EL (cell line): Measurements from ENCODE around the gene GALNT1.

Source experiments
- DNase-seq: peaks from one replicate; pipeline ENCODE4 v3.0.0-alpha.2; 2016

Gene GALNT1

DNA sequence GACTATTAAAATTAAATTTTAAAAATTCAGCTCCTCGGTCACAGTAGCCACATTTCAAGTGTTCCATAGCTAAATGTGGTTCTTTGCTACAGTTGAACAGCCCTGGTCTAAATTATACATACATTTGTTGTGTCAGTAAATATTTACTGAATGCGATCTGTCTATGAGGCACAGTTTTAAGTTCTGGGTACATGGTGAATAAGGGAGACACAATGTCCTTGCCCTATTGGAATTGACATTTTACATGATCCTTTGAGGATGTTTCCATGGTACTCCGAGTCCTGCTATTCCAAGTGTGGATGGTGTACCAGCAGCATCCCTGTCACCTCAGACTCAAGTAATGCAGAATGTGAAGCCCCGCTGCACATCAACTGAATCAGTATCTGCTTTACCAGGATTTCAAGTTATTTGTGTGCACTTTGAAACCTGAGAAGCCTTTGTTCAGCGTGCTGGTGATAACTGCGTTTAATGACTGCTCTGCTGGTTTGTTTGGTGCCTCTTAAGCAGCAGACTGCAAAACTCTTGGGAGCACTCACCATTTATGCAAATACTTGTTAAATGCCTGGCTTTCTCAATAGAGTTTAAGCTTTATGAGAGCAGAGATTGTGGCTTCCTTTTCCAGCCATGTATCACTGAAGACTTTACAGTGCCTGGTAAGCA, 1.5 kb downstream of the GALNT1 start:
- DNase-seq = peak; percentile 8

DNA sequence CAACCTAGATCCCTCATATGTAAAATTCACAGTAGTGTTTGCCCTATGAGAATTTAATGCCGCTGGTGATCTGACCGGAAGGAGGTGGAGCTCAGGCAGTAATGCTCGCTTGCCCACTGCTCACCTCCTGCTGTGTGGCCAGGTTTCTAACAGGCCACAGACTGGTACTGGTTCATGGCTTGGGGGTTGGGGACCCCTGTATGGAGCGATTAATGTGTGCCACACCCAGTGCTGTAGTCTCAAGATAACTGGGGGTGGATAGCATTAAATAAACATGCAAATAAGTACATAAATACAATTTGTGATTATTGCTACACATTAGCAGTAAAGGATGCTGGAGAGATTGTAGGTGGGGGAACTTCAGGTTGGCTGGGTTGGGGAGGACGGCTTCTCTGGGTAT, 3.2 kb downstream of the GALNT1 start:
- no peak for DNase-seq

DNA sequence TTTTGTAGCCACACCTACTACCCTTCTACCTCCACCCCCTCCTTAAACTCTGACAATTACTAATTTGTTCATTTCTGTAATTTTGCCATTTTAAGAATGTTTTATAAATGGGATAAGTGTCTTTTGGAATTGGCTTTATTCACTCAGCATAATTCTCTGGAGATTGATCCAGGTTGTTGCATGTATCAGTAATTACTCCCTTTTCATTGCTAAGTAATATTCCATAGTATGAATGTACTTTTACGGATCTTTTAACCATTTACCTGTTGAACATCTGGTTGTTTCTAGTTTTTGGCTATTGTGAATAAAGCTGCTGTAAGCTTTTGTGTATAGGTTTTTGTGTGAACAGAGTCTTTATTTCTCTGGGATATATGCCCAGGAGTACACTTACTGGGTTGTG, 4.1 kb downstream of the GALNT1 start:
- no peak for DNase-seq

DNA sequence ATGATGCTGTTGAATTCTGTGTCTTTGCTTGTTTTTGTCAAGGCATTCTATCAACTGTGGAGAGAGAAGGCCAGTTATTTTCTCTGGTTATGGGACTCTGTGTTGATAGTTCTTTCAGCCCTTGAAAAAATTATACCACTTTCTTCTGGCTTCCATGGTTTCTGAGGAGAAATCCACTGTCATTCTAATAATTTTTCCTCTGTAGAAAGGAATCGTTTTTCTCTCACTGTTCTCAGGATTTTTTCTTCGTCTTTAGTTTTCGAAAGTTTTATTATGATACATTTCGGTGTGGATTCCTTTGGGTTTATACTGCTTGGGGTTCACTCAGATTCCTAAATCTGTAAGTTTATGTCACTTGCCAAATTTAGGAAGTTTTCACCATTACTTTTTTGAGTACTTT, 6.6 kb downstream of the GALNT1 start:
- DNase-seq = no peak

DNA sequence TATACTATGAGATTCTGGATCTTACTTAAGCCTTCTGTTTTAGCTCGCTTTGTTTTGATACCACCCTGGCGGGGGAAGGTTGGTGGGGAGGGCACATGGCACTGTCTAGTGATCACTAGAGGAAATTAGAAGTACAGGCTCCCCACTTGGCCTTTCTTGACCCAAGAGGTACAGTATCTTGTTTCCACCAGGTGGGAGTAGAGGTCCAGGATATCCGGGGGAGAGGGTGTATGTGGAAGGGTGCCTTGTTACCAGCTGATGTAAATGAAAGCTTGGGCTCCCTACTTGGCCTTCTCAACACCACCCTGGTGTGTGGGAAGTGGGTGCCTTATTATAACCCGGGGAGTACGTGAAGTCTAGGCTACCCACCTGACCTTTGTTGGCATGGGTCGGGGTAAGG, 7.5 kb downstream of the GALNT1 start:
- no peak for DNase-seq

DNA sequence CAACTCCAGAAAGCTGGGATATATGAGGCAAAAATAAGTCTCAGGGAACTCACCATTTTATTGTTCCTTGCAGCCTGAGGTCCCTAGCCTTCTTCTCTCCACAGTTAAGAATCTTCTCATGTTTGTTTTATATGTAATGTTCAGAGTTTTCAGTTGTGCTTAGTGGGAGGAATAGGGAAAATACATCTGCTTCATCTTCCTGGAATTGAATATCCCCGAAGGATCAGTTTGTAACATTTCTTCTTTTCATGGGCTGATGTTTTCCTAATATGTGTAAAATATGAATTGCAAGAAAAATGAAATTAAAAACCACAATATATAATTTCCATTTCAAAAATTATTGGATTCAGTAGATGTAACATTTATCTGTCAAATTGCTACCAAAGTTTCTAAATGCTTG, 8.0 kb downstream of the GALNT1 start:
- DNase-seq = no peak

DNA sequence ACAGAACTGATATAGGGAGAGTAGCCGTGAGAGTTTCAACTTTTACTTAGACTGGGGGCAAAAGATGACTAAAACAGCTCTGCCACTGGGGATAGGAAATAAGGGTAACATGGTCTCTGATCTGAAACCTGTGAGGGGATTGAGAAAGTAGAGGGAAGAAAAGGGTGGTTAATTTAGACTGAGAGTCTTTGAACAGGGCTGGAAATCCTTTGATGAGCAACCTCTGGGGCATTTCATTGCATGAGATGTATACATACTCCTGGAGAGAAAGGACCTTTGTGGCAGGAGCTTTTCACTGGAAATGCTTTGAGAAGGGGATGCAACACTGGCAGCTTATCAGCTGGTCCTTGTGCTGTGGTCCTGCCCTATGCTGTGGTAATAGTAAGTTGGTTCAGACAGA, 9.4 kb downstream of the GALNT1 start:
- no peak for DNase-seq

DNA sequence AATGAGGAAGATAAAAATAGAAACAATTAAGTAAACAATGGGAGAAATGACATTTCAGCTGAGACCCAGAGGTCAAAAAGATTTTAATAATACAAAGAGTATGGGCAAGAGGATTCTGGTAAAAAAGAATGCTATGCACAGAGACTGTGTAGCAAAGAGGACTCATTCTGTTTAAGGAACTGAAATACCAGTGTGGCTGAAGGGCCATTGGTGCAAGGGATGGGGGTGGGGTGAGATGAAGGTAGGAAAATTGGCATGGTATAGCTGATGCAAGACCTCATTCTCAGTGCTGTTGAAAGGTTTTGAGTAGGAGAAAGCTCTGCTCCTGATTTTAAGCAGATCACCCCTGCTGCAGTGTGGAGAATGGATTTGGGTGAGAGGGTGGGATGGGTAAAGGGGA, 10.8 kb downstream of the GALNT1 start:
- no peak for DNase-seq

DNA sequence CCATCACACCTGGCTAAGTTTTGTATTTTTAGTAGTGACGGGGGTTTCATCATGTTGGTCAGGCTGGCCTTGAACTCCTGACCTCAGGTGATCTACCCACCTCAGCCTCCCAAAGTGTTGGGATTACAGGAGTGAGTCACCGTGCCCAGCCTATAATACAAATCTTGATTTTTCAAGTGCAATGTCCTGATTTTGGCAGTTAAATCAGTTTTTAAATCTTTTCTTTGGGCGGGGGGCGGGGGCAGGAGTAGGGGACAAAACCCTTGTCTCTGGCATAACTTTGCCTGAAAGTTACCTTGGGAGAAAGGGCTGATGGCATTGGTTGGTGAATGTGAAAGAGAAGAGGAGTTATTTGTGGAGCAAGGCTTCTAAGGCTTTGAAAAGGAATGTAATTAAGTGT, 12.3 kb downstream of the GALNT1 start:
- no peak for DNase-seq

DNA sequence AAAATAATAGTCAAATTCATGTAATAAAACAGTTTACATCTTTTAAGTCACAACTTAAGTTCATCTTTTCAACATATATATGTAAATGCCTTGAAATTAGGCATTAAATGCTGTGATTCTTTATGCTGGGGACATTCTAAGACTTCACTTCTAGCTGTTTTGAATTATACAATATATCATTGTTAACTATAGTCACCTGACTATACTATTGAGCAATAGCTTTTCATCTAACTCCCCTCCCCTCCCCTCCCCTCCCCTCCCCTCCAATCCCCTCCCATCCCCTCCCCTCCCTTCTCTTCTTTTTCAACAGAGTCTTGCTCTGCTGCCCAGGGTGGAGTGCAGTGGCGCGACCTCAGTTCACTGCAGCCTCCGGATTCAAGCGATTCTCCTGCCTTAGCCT, 16.2 kb downstream of the GALNT1 start:
- no peak for DNase-seq

DNA sequence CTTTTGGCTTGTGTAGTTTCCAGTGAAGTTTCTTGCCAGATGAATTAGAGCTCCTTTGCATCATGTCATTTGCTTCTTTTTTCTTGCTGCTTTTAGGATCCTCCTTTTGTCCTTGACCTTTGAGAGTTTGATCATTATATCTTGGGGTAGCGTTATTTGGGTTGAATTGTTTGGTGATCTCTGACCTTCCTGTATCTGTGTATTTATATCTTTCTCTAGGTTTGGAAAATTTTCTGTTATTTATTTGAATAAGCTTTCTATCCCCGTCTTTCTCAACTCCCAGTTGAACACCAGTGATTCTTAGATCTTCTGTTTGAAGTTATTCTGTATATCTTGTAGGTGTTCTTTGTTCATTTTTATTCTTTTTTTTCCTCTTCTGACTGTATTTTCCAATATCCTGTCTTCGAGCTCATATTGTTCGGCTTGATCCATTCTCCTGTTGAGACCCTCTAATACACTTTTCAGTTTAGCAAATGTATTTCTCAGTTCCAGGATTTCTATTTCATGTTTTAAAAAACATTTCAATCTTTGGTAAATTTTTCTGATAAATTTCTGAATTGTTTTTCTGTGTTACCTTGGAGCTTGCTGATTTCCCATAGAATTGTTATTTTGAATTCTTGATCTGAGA, 20.8 kb downstream of the GALNT1 start:
- no peak for DNase-seq

DNA sequence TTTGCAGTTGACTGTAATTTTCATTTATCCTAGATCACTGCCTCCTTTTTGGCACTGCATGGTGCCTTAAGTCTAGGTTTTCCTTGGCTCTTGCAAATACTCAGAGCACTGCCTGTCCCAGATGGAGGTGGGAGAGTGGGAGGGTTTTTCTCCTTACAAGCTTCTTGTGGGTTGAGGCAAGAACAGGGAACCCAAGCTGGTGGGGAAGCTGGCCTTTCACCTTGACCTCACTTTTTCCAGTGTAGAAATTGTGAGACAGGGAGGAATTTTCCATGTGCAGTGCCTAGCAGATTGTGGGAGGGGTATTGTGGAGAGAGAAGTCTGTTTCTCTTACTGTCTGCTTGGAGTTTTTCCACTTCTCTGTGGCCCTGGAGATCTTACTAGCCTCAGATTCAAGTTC, 21.5 kb downstream of the GALNT1 start:
- no peak for DNase-seq

DNA sequence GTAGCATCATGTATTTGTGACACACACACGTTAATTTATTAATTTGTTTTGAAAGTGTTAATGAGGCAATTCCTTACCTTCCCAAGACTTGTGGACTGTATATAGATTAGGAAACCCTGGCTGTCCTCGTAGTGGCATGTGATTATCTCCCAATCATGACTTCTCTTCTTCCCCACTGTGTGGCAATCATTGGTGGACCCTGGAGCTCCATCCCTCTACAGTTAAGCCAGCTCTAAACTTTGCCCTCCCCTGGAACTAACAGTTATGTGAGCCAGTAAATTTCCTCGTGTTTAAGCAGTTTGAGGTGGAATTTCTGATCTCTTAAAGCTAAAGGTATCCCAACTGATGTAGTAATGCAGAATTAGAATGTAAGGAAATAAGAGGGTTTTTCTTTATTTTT, 22.0 kb downstream of the GALNT1 start:
- no peak for DNase-seq

DNA sequence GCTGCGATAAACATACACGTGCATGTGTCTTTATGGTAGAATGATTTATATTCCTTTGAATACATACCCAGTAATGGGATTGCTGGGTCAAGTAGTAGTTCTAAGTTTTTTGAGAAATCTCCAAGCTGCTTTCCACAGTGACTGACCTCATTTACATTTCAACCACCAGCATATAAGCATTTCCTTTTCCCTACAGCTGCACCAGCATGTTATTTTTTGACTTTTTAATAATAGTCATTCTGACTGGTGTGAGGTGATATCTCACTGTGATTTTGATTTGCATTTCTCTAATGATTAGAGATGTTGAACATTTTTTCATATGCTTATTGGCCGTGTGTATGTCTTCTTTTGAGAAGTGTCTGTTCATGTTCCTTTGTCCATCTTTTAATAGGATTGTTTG, 22.8 kb downstream of the GALNT1 start:
- no peak for DNase-seq

DNA sequence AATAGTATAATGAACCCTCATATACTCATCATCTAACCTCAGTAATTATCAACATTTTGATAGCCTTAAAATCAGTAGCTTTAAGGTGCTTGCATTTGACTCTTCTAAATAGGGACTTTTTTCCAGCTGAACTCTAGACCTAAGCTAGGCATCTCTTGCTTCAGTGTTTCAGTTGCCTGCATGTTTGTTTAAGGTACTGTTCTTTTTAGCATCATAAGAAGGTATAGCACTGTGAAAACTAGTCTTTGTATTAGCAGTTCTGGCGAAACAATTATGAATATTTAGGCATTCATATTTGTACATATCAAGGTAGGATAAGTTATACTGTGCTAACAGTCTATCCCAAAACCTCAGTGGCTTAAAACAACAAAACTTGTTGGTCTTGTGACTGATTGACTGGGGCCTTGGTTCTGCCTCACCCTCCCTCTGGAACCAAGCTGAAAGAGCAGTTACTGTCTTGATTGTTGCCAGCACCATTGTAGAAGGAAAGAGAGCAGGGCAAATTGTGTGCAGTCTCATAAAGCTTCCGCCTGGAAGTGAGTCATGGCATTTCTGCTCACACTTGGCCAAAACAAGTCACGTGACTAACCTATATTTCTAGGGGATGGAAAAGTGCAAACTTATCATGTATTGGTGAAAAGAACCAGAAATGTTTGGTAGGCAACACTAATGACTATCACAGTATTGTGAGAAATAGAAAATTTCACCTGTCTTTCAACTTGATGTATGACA, 24.3 kb downstream of the GALNT1 start:
- no peak for DNase-seq

DNA sequence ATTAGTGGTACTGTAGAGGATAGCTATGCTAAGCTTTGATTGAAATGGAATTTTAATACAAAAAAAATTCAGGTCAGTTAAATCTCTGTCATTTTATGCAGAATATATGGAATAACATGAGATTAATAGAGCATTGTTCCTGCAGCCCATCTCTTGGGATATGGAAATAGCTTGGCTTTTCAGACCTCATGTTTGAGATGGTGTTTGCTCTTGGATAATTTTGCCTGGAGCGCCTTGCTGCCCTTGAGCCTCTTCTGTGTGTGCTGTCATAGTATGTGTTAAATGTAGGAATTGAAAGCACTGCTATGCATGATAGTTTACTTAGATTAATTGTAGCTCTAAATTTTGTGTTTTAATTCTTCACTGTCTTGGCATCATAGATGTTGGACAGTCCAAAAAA, 27.7 kb downstream of the GALNT1 start:
- DNase-seq = no peak

DNA sequence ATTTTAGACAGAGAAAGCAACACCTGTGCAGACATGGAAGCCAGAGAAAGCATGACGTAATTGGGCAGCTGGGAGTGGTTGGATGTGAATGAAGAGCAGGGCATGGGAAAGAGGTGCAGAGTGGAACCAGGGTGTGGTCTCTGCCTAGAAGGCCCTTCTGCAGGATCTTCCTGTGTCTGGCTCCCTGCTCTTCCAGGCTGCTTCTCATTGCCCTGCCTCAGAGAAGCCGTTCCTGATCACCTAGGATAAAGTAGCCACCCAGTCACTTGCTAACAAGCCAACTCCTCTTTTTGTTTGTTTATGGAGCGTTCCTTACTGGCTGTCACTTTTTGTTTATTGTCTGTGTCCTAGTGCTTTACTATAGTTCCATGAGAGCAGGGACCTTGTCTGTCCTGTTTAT, 28.5 kb downstream of the GALNT1 start:
- DNase-seq = no peak

DNA sequence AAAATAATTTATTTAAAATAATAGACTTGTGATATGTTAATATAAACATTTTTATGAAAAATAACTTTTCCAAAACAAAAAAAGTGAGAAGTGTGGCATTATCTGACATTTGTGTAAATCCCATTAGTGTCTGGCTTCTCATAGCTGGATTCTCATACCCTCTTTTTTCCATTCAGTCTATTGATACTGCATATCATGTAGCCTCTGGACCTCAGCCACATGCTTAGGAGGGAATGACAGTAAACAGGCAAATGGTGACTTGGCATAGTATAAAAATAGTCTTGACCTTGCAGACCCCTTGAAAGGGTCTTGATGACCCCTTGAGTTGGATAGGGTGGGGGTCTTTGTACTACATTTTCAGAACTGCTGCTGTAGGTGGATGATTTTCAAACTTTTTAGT, 29.2 kb downstream of the GALNT1 start:
- DNase-seq = no peak

DNA sequence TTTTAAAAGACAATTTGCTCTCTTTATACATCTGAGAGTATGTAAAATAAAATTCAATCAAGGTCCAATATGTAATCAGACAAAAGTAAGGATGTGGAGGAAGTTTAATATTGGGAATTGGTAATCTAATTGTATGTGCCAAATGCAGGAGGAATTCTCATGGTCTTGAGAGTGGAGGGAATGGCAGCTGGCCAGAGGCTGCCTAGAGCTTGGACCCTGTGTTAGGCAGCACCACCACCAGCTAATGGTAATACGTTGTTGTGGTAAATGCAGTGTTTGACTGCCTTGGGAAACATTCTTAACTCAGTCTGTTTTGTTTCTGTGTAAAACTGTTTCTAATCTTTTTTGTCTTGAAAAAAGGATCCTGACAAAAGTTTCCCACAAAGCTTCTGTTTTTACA, 30.0 kb downstream of the GALNT1 start:
- no peak for DNase-seq

DNA sequence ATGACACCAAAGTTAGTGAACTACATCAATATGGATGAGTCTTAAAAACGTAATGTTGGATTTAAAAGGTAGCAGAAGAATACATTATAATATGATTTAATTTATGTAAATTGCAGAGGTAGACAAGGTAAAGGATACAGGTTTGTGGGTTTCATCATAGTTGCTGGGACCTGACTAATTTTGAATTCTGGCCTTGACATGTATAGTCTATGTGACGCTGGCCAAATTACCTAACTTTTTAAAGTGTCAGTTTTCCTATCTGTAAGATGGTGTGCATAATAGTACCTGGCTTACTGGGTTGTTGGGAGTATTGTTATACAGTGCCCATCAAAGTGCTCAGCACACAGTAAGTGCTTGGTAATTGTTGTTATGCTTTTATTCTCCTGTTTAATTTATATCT, 34.5 kb downstream of the GALNT1 start:
- DNase-seq = no peak

DNA sequence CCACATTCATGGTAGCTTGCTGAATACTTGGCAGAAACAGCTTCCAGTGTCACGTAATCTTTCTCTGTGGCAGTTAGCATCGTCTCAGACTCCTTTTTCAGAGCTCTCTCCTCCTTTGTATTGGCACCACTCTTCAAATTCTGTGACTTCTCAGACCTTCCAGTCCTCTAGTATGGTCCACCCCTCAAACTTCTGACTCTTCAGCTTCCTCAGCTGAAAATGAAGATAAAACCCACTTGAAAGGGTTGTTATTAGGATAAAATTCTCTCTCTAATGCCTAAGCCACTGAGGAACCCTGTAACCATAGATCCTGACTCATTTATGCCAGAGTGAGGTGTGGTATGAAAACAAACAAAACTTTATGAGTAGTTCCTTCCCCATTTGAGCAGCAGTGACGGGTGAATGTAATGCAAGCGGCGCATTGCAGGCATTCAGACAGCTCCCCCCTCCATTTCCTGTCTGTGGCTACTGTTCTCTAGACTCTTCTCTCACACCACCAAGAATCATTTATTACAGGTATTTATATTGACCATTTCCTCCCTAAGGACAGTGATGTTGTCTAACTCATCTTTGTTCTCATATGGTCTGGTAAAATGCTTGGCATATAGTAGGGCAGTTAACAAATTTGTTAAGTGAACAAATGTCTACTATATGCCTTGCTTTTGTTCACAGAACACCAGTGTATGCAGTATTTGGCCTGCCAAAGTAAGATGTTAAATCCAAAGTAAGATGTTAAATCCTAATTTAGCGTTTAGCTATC, 35.3 kb downstream of the GALNT1 start:
- DNase-seq = peak; percentile 82

DNA sequence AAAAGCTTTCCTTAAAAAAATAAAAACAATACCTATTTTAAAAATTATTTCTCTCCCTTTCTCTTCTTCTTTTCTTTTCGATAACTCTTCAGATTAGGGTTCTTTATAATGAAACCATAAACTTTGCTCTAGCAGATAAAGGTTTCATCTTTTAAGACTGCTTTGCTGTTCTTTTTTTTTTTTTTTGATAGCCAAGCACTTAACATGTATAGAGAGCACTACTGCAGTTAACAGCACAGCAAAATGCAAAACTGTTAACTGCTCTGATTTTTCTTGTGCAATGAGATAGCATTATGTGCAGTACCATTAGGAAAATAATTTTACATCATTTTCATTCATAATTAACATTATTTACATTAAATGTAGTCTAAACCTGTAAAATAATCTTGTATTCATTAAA, 36.3 kb downstream of the GALNT1 start:
- no peak for DNase-seq

DNA sequence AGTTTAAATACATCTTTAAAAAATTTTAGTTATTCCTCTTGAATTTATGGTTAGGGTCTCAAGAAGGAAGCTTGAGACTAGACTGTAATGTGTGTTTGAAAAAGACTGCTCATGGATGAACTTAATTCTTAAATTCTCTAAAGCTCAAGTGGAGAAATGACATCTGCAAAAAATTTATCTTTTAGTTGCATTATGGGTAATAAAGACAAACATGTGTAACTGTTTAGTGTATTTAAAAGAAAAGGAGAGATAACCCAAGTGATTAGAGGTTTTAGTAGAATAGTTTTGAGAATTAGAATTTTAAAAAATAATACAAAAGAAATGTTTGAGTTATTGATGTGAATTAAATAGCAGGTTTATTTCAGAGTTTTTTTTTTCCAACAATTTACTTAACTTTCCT, 36.7 kb downstream of the GALNT1 start:
- DNase-seq = no peak

DNA sequence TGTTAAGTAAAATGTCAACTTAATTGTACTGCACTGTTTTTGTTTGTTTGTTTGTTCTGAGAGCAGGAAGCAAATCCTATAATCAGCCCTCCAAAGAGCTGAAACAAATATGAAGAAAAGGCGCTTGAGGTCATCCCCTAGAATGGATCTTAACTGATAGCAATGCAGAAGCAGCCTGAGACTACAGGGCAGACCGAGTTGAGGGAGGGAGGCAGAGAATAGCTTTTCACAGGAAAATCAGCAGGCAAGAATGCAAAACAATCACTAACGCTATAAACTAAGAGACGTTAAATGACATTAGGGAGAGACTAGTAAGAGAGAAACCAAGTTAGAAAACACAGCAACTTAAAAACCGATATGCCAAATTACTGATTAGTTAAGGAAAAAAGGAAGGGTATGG, 37.2 kb downstream of the GALNT1 start:
- no peak for DNase-seq
